NCI-H526 (cell line): Measurements from ENCODE around the gene RAMP1.

Experiments used
- DNase-seq, 2 experiments: peaks; one replicate each; lab custom pipeline; 2025; lab: John Stamatoyannopoulos, UW

Gene RAMP1

GRCh38 chr2:237895544-237896506 is 36.4 kb downstream of the RAMP1 start:
- DNase-seq: no peak

- no peak for DNase-seq
Observed at GRCh38 chr2:237896507-237896892, 37.1 kb downstream of the RAMP1 start.

GRCh38 chr2:237896956-237897355 is 37.5 kb downstream of the RAMP1 start:
- DNase-seq: no peak

GRCh38 chr2:237898057-237898414 is 38.6 kb downstream of the RAMP1 start:
- peak; percentile 47 to 79 for DNase-seq

GRCh38 chr2:237900891-237901831 is 41.7 kb downstream of the RAMP1 start:
- DNase-seq: peak; percentile 74 to 83

GRCh38 chr2:237901932-237902850 is 42.8 kb downstream of the RAMP1 start:
- peak in 1 of 2 experiments; percentile 26 for DNase-seq

GRCh38 chr2:237904831-237905599 is 45.6 kb downstream of the RAMP1 start:
- DNase-seq: no peak

GRCh38 chr2:237907144-237907543 is 47.7 kb downstream of the RAMP1 start:
- DNase-seq: no peak

GRCh38 chr2:237909075-237909695 is 49.8 kb downstream of the RAMP1 start:
- DNase-seq: no peak

GRCh38 chr2:237909801-237910475 is 50.5 kb downstream of the RAMP1 start:
- no peak for DNase-seq

- DNase-seq: no peak
Observed at GRCh38 chr2:237910576-237911362, 51.3 kb downstream of the RAMP1 start.

- DNase-seq: no peak
Observed at GRCh38 chr2:237911363-237912017, 52.1 kb downstream of the RAMP1 start.

GRCh38 chr2:237912271-237913192 is 53.1 kb downstream of the RAMP1 start:
- no peak for DNase-seq

- no peak for DNase-seq
Observed at GRCh38 chr2:237913193-237913917, 53.9 kb downstream of the RAMP1 start.

- DNase-seq: no peak
Observed at GRCh38 chr2:237915576-237915975, 56.2 kb downstream of the RAMP1 start.

GRCh38 chr2:237916296-237916695 is 56.9 kb downstream of the RAMP1 start:
- no peak for DNase-seq
